Measurements from ENCODE around the gene EIF3B. TPM values are rescaled to one million over a fixed set of nuclear protein-coding genes. Genes with fewer than 3 reads are reported as not detected.

EIF3B gene

GRCh38 chr7:2425749-2426148 is 71.1 kb downstream of the EIF3B start:
- Histone ChIP-seq H3K23ac (ENCODE audit: low read length) (no peak overlapping the region), H2BK5ac (ENCODE audit: low read length) (no peak overlapping the region), H3K27me3 (ENCODE audit: insufficient read depth, low read length, poor library complexity) (no peaks in the 10 kb centered on the region), H2BK15ac (replicated peaks; ENCODE audit: low read depth) (no peak overlapping the region), H3K79me1 (ENCODE audit: low read length) (no peaks in the 10 kb centered on the region), H3K27ac (ENCODE audit: low read depth, low read length) (no peak overlapping the region), H3K36me3 (ENCODE audit: control insufficient read depth, insufficient read depth, low read length) (no peaks in the 10 kb centered on the region), H3K9ac (ENCODE audit: low read length) (no peak overlapping the region), H3K18ac (ENCODE audit: low read length) (no peak overlapping the region), H3K4me1 (ENCODE audit: control insufficient read depth, low read depth, low read length) (no peaks in the 10 kb centered on the region), H3K56ac (ENCODE audit: low read length) (no peak overlapping the region), H2AK5ac (ENCODE audit: low read length) (no peak overlapping the region), H4K5ac (ENCODE audit: low read length) (no peak overlapping the region), H3K79me2 (ENCODE audit: control insufficient read depth, insufficient read depth, low read length) (no peaks in the 10 kb centered on the region), H3K4ac (ENCODE audit: low read depth, low read length) (no peak overlapping the region), H2BK120ac (ENCODE audit: low read depth, low read length) (no peak overlapping the region), H3K4me3 (ENCODE audit: low read length) (no peak overlapping the region), H4K8ac (ENCODE audit: low read depth, low read length) (no peak overlapping the region), H3K4me2 (ENCODE audit: low read length) (no peak overlapping the region)
- no CpG with 5 or more reads among the region's 10 CpGs for WGBS (ENCODE audit: extremely low coverage, insufficient coverage, low lambda C conversion rate)
- no peak for DNase-seq

Small RNAs within 50 kb of the gene (small RNA-seq; reads per million reads assigned to genes)
- gene AC004840.2 (ENCODE audit: insufficient read depth) = not detected
